OCI-LY3 (cell line): ENCODE measurements around the gene LIPT2.

Experiments used
- CTCF ChIP-seq: fragments of 200-600, 300-600 bp; sonication (generic); IDR thresholded peaks from 2 replicates; pipeline ENCODE4 v1.5.1; 2014; ENCODE audit warnings: antibody characterized with exemption, low read length, low read depth
- EZH2phosphoT487 ChIP-seq: fragments of 200-600 bp; shearing (Covaris generic); IDR thresholded peaks from 2 replicates; pipeline ENCODE4 v1.6.1; 2018; ENCODE audit warnings: antibody characterized with exemption, mixed run types, low read depth

- TF ChIP-seq CTCF (no peak), EZH2phosphoT487 (no peak)
Measured at GRCh38 chr11:74479732-74480123, 13.8 kb downstream of the LIPT2 start.
